AG04449 (cell line): Measurements from ENCODE around the gene FEM1C.

Experiments used
- CTCF ChIA-PET: fragments of 350-600 bp; formaldehyde crosslinking; extraction: SDS; loops from one replicate; lab custom pipeline; 2021; ENCODE audit warnings: antibody characterized with exemption; lab: Yijun Ruan, JAX
- POLR2A ChIA-PET: fragments of 400-600, 350-600 bp; formaldehyde crosslinking; extraction: SDS; loops from one replicate; lab custom pipeline; 2020; ENCODE audit warnings: antibody characterized with exemption, inconsistent platforms; lab: Yijun Ruan, JAX
- DNase-seq: peaks from one replicate; pipeline ENCODE4 v3.0.0-alpha.2; 2010; ENCODE audit warnings: low read depth, low spot score
- H3K4me3 ChIP-seq: 2 replicates; pipeline ENCODE4 v1.5.1; 2011; ENCODE audit warnings: low read depth, mild to moderate bottlenecking, control low read depth, low read length
- TF ChIP-seq, protein P1 (sequence below): IDR thresholded peaks from one replicate; pipeline ENCODE4 v1.5.1; 2011; ENCODE audit warnings: mild to moderate bottlenecking, moderate library complexity, low read length, control low read depth, inconsistent platforms; ENCODE audit not compliant: insufficient read depth; ENCODE audit errors: missing control alignments

The FEM1C gene

DNA sequence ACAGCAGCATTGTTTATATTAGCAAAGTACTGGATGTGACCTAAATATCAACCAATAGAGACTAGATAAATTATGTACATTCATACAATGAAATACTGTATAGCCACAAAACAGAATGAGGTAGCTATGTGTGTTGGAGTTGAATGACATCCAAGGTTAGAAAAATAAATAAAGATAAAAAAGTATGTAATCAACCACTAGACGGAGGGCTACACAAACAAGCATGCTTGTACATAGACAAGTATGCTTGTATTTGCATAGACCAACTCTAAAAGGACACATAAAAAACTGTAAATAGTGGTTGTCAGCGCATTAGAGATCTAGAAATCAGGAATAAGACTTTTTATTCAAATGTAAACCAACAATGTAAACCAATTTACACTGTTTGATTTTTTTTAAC lies 3.0 kb downstream of the FEM1C start:
- TF ChIP-seq, protein P1, sequence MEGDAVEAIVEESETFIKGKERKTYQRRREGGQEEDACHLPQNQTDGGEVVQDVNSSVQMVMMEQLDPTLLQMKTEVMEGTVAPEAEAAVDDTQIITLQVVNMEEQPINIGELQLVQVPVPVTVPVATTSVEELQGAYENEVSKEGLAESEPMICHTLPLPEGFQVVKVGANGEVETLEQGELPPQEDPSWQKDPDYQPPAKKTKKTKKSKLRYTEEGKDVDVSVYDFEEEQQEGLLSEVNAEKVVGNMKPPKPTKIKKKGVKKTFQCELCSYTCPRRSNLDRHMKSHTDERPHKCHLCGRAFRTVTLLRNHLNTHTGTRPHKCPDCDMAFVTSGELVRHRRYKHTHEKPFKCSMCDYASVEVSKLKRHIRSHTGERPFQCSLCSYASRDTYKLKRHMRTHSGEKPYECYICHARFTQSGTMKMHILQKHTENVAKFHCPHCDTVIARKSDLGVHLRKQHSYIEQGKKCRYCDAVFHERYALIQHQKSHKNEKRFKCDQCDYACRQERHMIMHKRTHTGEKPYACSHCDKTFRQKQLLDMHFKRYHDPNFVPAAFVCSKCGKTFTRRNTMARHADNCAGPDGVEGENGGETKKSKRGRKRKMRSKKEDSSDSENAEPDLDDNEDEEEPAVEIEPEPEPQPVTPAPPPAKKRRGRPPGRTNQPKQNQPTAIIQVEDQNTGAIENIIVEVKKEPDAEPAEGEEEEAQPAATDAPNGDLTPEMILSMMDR = no peak
- CTCF ChIA-PET = interaction anchor here (1.1 kb wide), 1 partner anchor 192 kb away, joined by 4 read pairs; no protein-coding TSS in a partner anchor
- H3K4me3 ChIP-seq = peak overlapping the region; percentile 78
- DNase-seq = no peak
- POLR2A ChIA-PET = no interaction called here

DNA sequence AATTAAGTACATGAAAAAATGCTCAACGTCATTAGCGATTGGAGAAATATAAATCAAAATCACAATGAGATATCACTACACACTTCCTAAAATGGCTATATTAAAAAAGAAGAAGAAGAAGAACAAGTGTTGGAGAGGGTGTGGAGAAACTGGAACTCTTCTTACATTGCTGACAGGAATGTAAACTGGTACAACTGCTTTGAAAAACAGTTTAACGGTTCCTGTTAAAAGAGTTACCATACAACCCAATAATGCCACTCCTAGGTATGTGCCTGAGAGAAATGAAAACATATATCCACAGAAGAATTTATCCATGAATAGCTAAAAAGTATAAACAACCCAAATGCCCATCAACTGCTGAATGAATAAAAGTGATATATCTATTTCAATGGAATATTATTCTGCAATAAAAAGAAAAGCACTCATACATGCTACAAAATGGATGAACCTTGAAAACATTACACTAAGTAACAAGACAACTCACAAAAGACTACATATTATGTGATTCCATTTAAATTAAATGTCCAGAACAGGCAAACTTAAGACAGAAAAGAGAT lies 9.0 kb downstream of the FEM1C start:
- H3K4me3 ChIP-seq = no peak overlapping the region
- ChIA-PET CTCF (no interaction called here), POLR2A (interaction anchor here (0.7 kb wide), 1 partner anchor 16 kb away, joined by 3 read pairs; no protein-coding TSS in a partner anchor)
- TF ChIP-seq, protein P1 = no peak
- no peak for DNase-seq

GRCh38 chr5:115532517-115532916 lies 12.1 kb downstream of the FEM1C start:
- TF ChIP-seq, protein P1 = no peak
- H3K4me3 ChIP-seq = no peak overlapping the region
- CTCF ChIA-PET = no interaction called here
- POLR2A ChIA-PET = interaction anchor here (0.8 kb wide), 1 partner anchor 12 kb away, joined by 3 read pairs; the partner anchor contains the start of gene FEM1C
- no peak for DNase-seq

DNA sequence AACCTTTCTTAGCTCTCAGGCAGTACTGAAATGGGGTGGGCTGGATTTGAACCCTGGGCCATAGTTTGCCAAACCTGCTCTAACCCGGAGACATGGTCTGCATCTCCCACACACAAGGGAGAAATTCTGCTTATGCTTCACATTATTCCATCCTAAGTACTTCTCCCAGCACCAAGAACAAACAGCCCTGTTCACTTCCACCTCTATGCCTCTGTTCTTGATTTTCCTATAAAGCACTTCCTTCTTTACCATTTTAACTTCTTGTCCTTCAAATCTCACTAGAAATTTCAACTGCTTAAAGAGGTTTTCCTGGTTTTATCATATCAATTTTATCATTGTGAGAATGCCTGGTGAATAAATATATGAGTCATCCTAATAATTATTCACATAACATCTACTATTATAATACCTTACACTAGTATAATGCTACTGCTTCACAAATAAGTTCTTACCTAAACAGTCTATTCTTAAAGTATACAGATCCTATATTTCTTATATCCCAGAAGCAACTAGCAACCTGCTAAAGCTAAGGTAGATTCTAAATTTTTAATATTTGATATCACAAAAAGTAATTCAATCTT lies 12.7 kb downstream of the FEM1C start:
- CTCF ChIA-PET = interaction anchor here (0.8 kb wide), 1 partner anchor 11 kb away, joined by 3 read pairs; no protein-coding TSS in a partner anchor
- DNase-seq = no peak
- TF ChIP-seq, protein P1 = no peak
- H3K4me3 ChIP-seq = no peak overlapping the region
- POLR2A ChIA-PET = interaction anchor here (0.8 kb wide), 1 partner anchor 12 kb away, joined by 3 read pairs; the partner anchor contains the start of gene FEM1C

- CTCF ChIA-PET = interaction anchor here (0.8 kb wide), 1 partner anchor 11 kb away, joined by 3 read pairs; no protein-coding TSS in a partner anchor
- POLR2A ChIA-PET = no interaction called here
Measured at GRCh38 chr5:115531380-115531779, 13.2 kb downstream of the FEM1C start.

DNA sequence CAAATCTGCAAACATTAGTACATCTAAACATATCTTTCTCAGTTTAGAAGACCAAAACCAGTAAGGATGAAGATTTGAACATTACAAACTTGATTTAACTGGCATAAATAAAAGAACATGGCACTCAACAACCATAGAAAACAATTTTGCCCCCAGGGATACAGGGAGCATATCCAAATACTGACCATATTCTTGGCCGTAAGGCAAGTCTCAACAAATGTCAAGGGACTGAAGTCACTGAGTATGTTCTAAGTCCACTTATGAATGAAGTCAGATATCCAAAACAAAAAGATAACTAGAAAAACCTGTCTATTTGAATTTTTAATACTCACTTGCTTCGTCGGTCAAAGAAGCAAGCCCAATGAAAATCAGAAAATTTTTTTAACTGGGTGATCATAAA lies 14.1 kb downstream of the FEM1C start:
- TF ChIP-seq, protein P1 = no peak
- ChIA-PET CTCF (no interaction called here), POLR2A (no interaction called here)
- no peak for DNase-seq
- H3K4me3 ChIP-seq = no peak overlapping the region

More at GRCh38 chr5:115531380-115531779, 13.2 kb downstream of the FEM1C start:
- H3K4me3 ChIP-seq = no peak overlapping the region
- TF ChIP-seq, protein P1 = no peak
- no peak for DNase-seq
